ENCODE results near the gene SLC9C1.

SLC9C1 gene

GRCh38 chr3:112090887-112091586 is 203.0 kb downstream of the SLC9C1 start:
- no peaks in the 10 kb centered on the region for H3K27me3 Mint-ChIP-seq
- peaks cover 27% of the 10 kb centered on the region for H3K4me1 Mint-ChIP-seq
- H3K27ac Mint-ChIP-seq = no peak overlapping the region

More at GRCh38 chr3:112090887-112091586, 203.0 kb downstream of the SLC9C1 start:
- Mint-ChIP-seq H3K9me3 (no peaks in the 10 kb centered on the region), H3K36me3 (no peaks in the 10 kb centered on the region), H3K4me3 (no peak overlapping the region)

Measured in activated naive CD4-positive, alpha-beta T cell treated with anti-CD3 and anti-CD28 coated beads, Interleukin-2, amount 50 U/mL, for 24 hours (primary cell).